Caco-2 (cell line): Measurements from ENCODE around the gene SHB. TPM values are rescaled to one million over a fixed set of nuclear protein-coding genes. Genes with fewer than 3 reads are reported as not detected.

Experiments
- BruUV-seq: library from RNA; stranded (reverse); fragments of 400-500 nt; replicated peaks from 2 replicates; lab custom pipeline; 2021; lab: Mats Ljungman, UMichigan
- CTCF ChIA-PET: fragments of 300-600 bp; sonication (Branson Sonifier 250); formaldehyde crosslinking; loops from one replicate; lab custom pipeline; 2022; ENCODE audit warnings: antibody characterized with exemption; lab: Charles Lee
- POLR2A ChIA-PET: fragments of 300-600 bp; sonication (Branson Sonifier 250); formaldehyde crosslinking; loops from one replicate; lab custom pipeline; 2022; ENCODE audit warnings: antibody characterized with exemption; lab: Charles Lee
- DNase-seq, 2 experiments: peaks; one replicate each; pipeline versions ENCODE4 v3.0.0 to v3.0.0-alpha.2; 2020 to 2022
- H3K27me3 ChIP-seq: replicated peaks from 2 replicates; pipeline ENCODE4 v1.6.0; 2011; ENCODE audit warnings: low read length; ENCODE audit not compliant: control insufficient read depth, insufficient read depth
- H3K36me3 ChIP-seq: 2 replicates; pipeline ENCODE4 v1.5.1; 2011; ENCODE audit warnings: low read length; ENCODE audit not compliant: control insufficient read depth, insufficient read depth
- H3K4me1 ChIP-seq: fragments of 250-450 bp; sonication (Bioruptor Pico); 2 replicates; pipeline ENCODE4 v1.5.1; 2020; ENCODE audit warnings: mild to moderate bottlenecking
- H3K4me3 ChIP-seq: 2 replicates; pipeline ENCODE4 v1.5.1; 2011; ENCODE audit warnings: low read depth, mild to moderate bottlenecking, control low read depth, low read length
- H3K9me3 ChIP-seq: fragments of 250-450 bp; sonication (Bioruptor Pico); 2 replicates; pipeline ENCODE4 v1.5.1; 2020; ENCODE audit warnings: mild to moderate bottlenecking, moderate library complexity
- H3K27ac Mint-ChIP-seq: one replicate; pipeline ENCODE4 v1.8.0; 2022; ENCODE audit warnings: mixed read lengths; ENCODE audit not compliant: unreplicated experiment
- H3K27me3 Mint-ChIP-seq: one replicate; pipeline ENCODE4 v1.8.0; 2022; ENCODE audit warnings: mixed read lengths; ENCODE audit not compliant: insufficient read depth, unreplicated experiment
- H3K36me3 Mint-ChIP-seq: one replicate; pipeline ENCODE4 v1.8.0; 2022; ENCODE audit warnings: mild to moderate bottlenecking, mixed read lengths; ENCODE audit not compliant: insufficient read depth, unreplicated experiment
- H3K4me1 Mint-ChIP-seq: one replicate; pipeline ENCODE4 v1.8.0; 2022; ENCODE audit warnings: low read depth, mixed read lengths; ENCODE audit not compliant: unreplicated experiment
- H3K4me3 Mint-ChIP-seq: one replicate; pipeline ENCODE4 v1.8.0; 2022; ENCODE audit warnings: mild to moderate bottlenecking, moderate library complexity, mixed read lengths; ENCODE audit not compliant: unreplicated experiment
- H3K9me3 Mint-ChIP-seq: one replicate; pipeline ENCODE4 v1.8.0; 2022; ENCODE audit warnings: mixed read lengths; ENCODE audit not compliant: unreplicated experiment
- intact Hi-C: fragments of 100-400 bp; cut with micrococcal nuclease; formaldehyde crosslinking; loops from one replicate; pipeline ENCODE4 v1.10.0; 2022; ENCODE audit not compliant: unreplicated experiment
- total RNA-seq: library from RNA; stranded (reverse); gene quantifications from 2 replicates; pipeline ENCODE4 v1.2.3, GENCODE V29; 2022
- TF ChIP-seq, protein P1 (sequence below), 2 experiments: fragments of 200-600 bp in 1 of 2; IDR thresholded peaks; 1 replicate in 1 of 2; 2 replicates in 1 of 2; pipeline versions ENCODE4 v1.5.1 to v1.8.0; 2011 to 2022; ENCODE audit warnings: antibody characterized with exemption in 1 of 2, control low read depth in 1 of 2, inconsistent platforms in 1 of 2, low read depth in 1 of 2, low read length in 1 of 2, mild to moderate bottlenecking in 1 of 2, moderate library complexity in 1 of 2; ENCODE audit not compliant: insufficient read depth in 1 of 2, severe bottlenecking in 1 of 2, unreplicated experiment in 1 of 2

The SHB gene
- total RNA-seq, 1 experiment from 2014 or later: 18.3 TPM

- no peaks in the 10 kb centered on the region for H3K9me3 Mint-ChIP-seq
- BruUV-seq: no TSS peak
- CTCF ChIA-PET: no interaction called here
These were observed 27.3 kb downstream of the SHB start for GRCh38 chr9:38041564-38042243.

DNA sequence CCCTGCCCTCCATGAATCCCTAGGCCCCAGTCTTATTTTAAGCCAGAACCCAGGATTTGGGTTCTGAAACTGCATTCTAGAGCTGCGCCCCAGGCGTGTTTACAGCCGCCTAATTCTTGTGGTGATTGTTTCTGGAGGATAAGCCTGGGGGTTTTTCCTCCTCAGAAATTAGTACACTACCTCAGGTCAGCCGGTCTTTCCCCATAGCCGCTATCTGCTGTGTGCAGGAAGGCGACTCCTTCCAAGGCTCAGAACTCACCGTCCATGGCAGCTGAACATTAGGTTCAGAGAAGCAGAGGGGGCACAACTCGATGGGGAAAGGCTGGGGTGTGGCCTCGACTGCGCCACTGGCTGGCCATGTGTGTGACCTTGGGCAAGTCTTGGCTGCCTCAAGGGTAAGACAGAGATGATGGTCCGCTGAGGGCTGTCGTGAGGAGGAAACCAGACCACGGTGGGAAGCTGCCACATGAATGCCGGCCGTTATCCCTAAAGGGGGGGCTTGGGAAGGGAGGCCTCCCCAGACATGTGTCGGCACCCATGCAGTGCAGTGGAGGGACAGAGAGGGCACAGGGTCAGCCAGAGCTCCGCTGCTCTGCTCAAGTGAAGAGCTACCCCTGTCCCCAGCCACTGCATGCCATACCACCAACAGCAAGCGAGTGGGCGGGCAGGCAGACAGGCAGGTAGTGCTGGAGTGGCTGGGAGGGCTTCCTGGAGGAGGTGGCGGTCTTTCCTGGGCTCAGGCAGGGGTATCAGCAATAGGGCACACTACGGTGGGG lies 28.9 kb downstream of the SHB start:
- no peak for DNase-seq
- intact Hi-C loops: no loop called here
- CTCF ChIA-PET: no interaction called here

More at GRCh38 chr9:38041564-38042243, 27.3 kb downstream of the SHB start:
- Histone ChIP-seq H3K36me3 (no peaks in the 10 kb centered on the region), H3K27me3 (no peaks in the 10 kb centered on the region), H3K4me3 (no peak overlapping the region), H3K4me1 (peaks cover 54% of the 10 kb centered on the region), H3K9me3 (no peaks in the 10 kb centered on the region)
- H3K27ac Mint-ChIP-seq: peak overlapping the region; percentile 14
- peaks cover 9% of the 10 kb centered on the region for H3K36me3 Mint-ChIP-seq
- H3K27me3 Mint-ChIP-seq: no peaks in the 10 kb centered on the region
- TF ChIP-seq, protein P1, sequence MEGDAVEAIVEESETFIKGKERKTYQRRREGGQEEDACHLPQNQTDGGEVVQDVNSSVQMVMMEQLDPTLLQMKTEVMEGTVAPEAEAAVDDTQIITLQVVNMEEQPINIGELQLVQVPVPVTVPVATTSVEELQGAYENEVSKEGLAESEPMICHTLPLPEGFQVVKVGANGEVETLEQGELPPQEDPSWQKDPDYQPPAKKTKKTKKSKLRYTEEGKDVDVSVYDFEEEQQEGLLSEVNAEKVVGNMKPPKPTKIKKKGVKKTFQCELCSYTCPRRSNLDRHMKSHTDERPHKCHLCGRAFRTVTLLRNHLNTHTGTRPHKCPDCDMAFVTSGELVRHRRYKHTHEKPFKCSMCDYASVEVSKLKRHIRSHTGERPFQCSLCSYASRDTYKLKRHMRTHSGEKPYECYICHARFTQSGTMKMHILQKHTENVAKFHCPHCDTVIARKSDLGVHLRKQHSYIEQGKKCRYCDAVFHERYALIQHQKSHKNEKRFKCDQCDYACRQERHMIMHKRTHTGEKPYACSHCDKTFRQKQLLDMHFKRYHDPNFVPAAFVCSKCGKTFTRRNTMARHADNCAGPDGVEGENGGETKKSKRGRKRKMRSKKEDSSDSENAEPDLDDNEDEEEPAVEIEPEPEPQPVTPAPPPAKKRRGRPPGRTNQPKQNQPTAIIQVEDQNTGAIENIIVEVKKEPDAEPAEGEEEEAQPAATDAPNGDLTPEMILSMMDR (IDR thresholded peaks at IDR 0.05; ENCODE audit: insufficient read depth in 1 of 2, low read depth in 1 of 2, low read length in 1 of 2, severe bottlenecking in 1 of 2, unreplicated experiment in 1 of 2): no peak
- H3K4me3 Mint-ChIP-seq: no peak overlapping the region
- POLR2A ChIA-PET: no interaction called here
- H3K4me1 Mint-ChIP-seq: peaks cover 48% of the 10 kb centered on the region
- DNase-seq: no peak
- intact Hi-C loops: no loop called here

More for the DNA sequence above, 28.9 kb downstream of the SHB start:
- Histone ChIP-seq H3K4me1 (peaks cover 39% of the 10 kb centered on the region), H3K27me3 (no peaks in the 10 kb centered on the region), H3K9me3 (no peaks in the 10 kb centered on the region), H3K36me3 (no peaks in the 10 kb centered on the region; the same call in 1 of the 2 replicates), H3K4me3 (no peak overlapping the region)
- POLR2A ChIA-PET: no interaction called here
- Mint-ChIP-seq H3K4me3 (no peak overlapping the region), H3K4me1 (peaks cover 40% of the 10 kb centered on the region), H3K36me3 (peaks cover 5% of the 10 kb centered on the region), H3K27ac (peak overlapping the region; percentile 45), H3K9me3 (no peaks in the 10 kb centered on the region), H3K27me3 (no peaks in the 10 kb centered on the region)
- TF ChIP-seq, protein P1 (IDR thresholded peaks at IDR 0.05; ENCODE audit: insufficient read depth in 1 of 2, low read depth in 1 of 2, low read length in 1 of 2, severe bottlenecking in 1 of 2, unreplicated experiment in 1 of 2): no peak
- BruUV-seq: no TSS peak
